ENCODE measurements around the gene KLRG1. TPM values are rescaled to one million over a fixed set of nuclear protein-coding genes. Genes with fewer than 3 reads are reported as not detected.

Gene KLRG1
- total and polyA plus RNA-seq, 2 of the 8 experiments (the other 6 are each of a cell fraction or from before 2014, with no cell fraction given), result 7.9 to 12.8 TPM

GRCh38 chr12:9030776-9031175 lies 41.4 kb downstream of the KLRG1 start:
- Histone ChIP-seq H3K79me2 (ENCODE audit: control insufficient read depth in 1 of 2, insufficient read depth in 2 of 2, low read length in 2 of 2) (no peaks in the 10 kb centered on the region), H4K20me1 (replicated peaks in 1 of 2; ENCODE audit: control insufficient read depth in 1 of 2, insufficient read depth in 2 of 2, low read length in 2 of 2) (no peaks in the 10 kb centered on the region)
- TF ChIP-seq NRF1 (IDR thresholded peaks at IDR 0.05; ENCODE audit: low read depth, low read length), result no peak
- TF ChIP-seq SAP30 (IDR thresholded peaks at IDR 0.05; ENCODE audit: insufficient read depth, insufficient replicate concordance, low read length), result no peak
- TF ChIP-seq MAFK (IDR thresholded peaks at IDR 0.05; ENCODE audit: low read depth, low read length), result no peak
- TF ChIP-seq KDM5A (IDR thresholded peaks at IDR 0.05; ENCODE audit: low read length), result no peak
- no peak for TF ChIP-seq CTBP2 (IDR thresholded peaks at IDR 0.05; ENCODE audit: borderline replicate concordance, insufficient read depth, insufficient read length, low read length)
- no peak for TF ChIP-seq CHD1 (IDR thresholded peaks at IDR 0.05; ENCODE audit: low read depth, low read length)
- no peak for TF ChIP-seq ATF2 (IDR thresholded peaks at IDR 0.05; ENCODE audit: low read length)
- TF ChIP-seq EZH2 (IDR thresholded peaks at IDR 0.05; ENCODE audit: low read depth, low read length, severe bottlenecking), result no peak
- no peak for TF ChIP-seq YY1 (IDR thresholded peaks at IDR 0.05; ENCODE audit: low read depth, low read length)
- TF ChIP-seq JUN (IDR thresholded peaks at IDR 0.05; ENCODE audit: low read depth, low read length), result no peak
- no peak for TF ChIP-seq EP300 (IDR thresholded peaks at IDR 0.05; ENCODE audit: borderline replicate concordance in 1 of 2, low read depth in 2 of 2, low read length in 2 of 2)
- no peak for TF ChIP-seq JUND (IDR thresholded peaks at IDR 0.05; ENCODE audit: low read length)
- no peak for TF ChIP-seq POLR2AphosphoS5 (IDR thresholded peaks at IDR 0.05; ENCODE audit: low read depth, low read length)

More at GRCh38 chr12:9030776-9031175, 41.4 kb downstream of the KLRG1 start:
- Histone ChIP-seq H3K23me2 (ENCODE audit: low read depth, low read length) (no peaks in the 10 kb centered on the region), H3K4me2 (ENCODE audit: insufficient read depth in 1 of 2, low read depth in 2 of 2, low read length in 2 of 2) (no peak overlapping the region), H3K4me3 (ENCODE audit: extremely low read depth in 1 of 4, insufficient read depth in 2 of 4, low read depth in 3 of 4, low read length in 4 of 4) (no peak overlapping the region), H4K8ac (ENCODE audit: extremely low read depth, insufficient read depth, low read length) (no peak overlapping the region), H2AFZ (ENCODE audit: low read length) (no peak overlapping the region), H3K56ac (replicated peaks; ENCODE audit: insufficient read length, low read depth, low read length) (no peak overlapping the region), H3K23ac (ENCODE audit: insufficient read length) (no peak overlapping the region), H3K18ac (ENCODE audit: extremely low read depth, low read length) (no peak overlapping the region), H2BK120ac (replicated peaks; ENCODE audit: low read depth, low read length) (no peak overlapping the region), H3K79me1 (ENCODE audit: low read depth, low read length) (no peaks in the 10 kb centered on the region), H2BK12ac (ENCODE audit: low read depth, low read length) (no peak overlapping the region), H3K27ac (ENCODE audit: low read depth, low read length) (no peak overlapping the region), H2BK5ac (ENCODE audit: low read depth, low read length) (no peak overlapping the region), H3K9me3 (ENCODE audit: insufficient read depth in 2 of 2, low read depth in 1 of 2, low read length in 1 of 2) (no peaks in the 10 kb centered on the region), H3K9ac (replicated peaks in 1 of 4; ENCODE audit: extremely low read depth in 1 of 4, low read depth in 3 of 4, low read length in 3 of 4) (no peak overlapping the region), H2BK20ac (ENCODE audit: low read length) (no peak overlapping the region), H3K36me3 (ENCODE audit: control insufficient read depth in 2 of 4, insufficient read depth in 4 of 4, low read length in 3 of 4) (no peaks in the 10 kb centered on the region), H3K4me1 (replicated peaks in 1 of 4; ENCODE audit: control insufficient read depth in 3 of 4, insufficient read depth in 4 of 4, low read length in 3 of 4) (no peaks in the 10 kb centered on the region), H3K4ac (replicated peaks; ENCODE audit: insufficient read length, low read depth, low read length) (no peak overlapping the region), H3K14ac (ENCODE audit: insufficient read length) (no peak overlapping the region), H4K5ac (ENCODE audit: insufficient read length, low read depth, low read length) (no peak overlapping the region), H2BK15ac (ENCODE audit: low read length) (no peak overlapping the region), H2AK5ac (ENCODE audit: low read depth, low read length) (no peak overlapping the region), H4K91ac (replicated peaks; ENCODE audit: insufficient read length, low read length) (no peak overlapping the region), H3K27me3 (replicated peaks in 1 of 4; ENCODE audit: control insufficient read depth in 3 of 4, extremely low read depth in 1 of 4, insufficient read depth in 3 of 4, low read length in 3 of 4) (no peaks in the 10 kb centered on the region)
- ChIA-PET POLR2A (ENCODE audit: partially characterized antibody) (no interaction called here), CTCF (ENCODE audit: partially characterized antibody) (interaction anchor here (0.7 to 9.7 kb wide), 4 partner anchors 9 to 373 kb away, joined by 3 to 119 read pairs (median 6); partner anchors contain the start of gene M6PR)
- DNase-seq (ENCODE audit: low read depth in 1 of 2, low spot score in 2 of 2), result no peak
- 76% methylated on average over 2 of the region's 2 CpGs; no CpG with 5 or more reads in 1 of the 2 experiments for WGBS, 2 experiments (ENCODE audit: extremely low coverage in 1 of 2, insufficient coverage in 1 of 2, insufficient read length in 1 of 2, insufficient replicate concordance in 2 of 2, low coverage in 1 of 2, low lambda C conversion rate in 2 of 2, missing lambda C conversion rate in 1 of 2)
- FAIRE-seq, result no peak

Data from H1 (cell line).